AG09309 (cell line): ENCODE results near the gene COQ9.

Experiments used
- DNase-seq: peaks from one replicate; pipeline ENCODE4 v3.0.0-alpha.2; 2010; ENCODE audit warnings: low read depth
- H3K4me3 ChIP-seq: 2 replicates; pipeline ENCODE4 v1.5.1; 2011; ENCODE audit warnings: mild to moderate bottlenecking, low read depth, low read length, moderate library complexity; ENCODE audit not compliant: control insufficient read depth
- TF ChIP-seq, protein P1 (sequence below): IDR thresholded peaks from 2 replicates; pipeline ENCODE4 v1.5.1; 2011; ENCODE audit warnings: mild to moderate bottlenecking, low read depth, low read length, inconsistent platforms; ENCODE audit not compliant: insufficient read depth, control insufficient read depth; ENCODE audit errors: missing control alignments

The COQ9 gene

DNA sequence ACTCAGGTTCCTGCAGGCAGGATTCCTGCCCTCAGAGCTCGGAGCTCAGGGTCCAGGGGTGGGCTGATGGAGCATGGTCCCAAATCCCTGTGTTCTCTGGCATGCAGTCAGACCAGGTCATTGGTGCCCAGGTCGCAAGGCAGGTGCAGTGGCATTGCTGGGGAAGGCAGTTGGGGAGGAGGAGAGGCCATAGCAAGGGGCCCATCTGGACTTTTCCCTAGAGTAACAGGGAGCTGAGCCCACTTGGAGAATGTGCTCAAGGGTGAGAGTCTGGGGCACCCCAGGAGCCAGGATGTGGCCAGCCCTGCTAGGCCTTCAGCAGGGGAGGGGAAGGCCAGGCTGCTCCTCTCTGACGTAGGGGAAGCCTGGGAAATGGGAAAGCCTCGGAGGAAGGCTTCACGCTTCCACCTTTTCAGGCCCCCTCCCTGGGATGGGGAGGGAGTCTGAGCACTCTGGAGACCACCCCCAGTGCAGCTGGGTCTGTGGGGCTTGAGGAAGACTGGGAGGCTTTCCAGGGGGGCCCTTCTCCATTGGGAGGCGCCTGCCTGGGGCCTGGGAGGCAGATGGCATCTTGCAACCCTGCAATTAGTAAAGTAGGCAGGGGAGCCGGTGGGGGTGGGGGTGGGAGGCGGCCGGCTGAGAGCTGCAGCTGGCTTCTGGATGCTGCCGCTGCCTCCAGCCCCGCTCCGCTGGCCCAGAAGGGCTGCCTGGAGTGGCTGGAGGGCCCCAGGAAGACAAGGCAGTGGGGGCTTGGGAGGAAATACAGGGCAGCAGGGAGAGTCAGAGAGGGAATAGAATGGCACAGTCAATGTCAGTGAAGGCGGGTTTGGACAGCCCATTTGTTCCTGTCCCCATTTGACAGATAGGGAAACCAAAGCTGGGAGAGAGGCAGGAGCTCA is 60.1 kb downstream of the COQ9 start:
- no peak for DNase-seq
- TF ChIP-seq, protein P1, sequence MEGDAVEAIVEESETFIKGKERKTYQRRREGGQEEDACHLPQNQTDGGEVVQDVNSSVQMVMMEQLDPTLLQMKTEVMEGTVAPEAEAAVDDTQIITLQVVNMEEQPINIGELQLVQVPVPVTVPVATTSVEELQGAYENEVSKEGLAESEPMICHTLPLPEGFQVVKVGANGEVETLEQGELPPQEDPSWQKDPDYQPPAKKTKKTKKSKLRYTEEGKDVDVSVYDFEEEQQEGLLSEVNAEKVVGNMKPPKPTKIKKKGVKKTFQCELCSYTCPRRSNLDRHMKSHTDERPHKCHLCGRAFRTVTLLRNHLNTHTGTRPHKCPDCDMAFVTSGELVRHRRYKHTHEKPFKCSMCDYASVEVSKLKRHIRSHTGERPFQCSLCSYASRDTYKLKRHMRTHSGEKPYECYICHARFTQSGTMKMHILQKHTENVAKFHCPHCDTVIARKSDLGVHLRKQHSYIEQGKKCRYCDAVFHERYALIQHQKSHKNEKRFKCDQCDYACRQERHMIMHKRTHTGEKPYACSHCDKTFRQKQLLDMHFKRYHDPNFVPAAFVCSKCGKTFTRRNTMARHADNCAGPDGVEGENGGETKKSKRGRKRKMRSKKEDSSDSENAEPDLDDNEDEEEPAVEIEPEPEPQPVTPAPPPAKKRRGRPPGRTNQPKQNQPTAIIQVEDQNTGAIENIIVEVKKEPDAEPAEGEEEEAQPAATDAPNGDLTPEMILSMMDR: no peak

DNA sequence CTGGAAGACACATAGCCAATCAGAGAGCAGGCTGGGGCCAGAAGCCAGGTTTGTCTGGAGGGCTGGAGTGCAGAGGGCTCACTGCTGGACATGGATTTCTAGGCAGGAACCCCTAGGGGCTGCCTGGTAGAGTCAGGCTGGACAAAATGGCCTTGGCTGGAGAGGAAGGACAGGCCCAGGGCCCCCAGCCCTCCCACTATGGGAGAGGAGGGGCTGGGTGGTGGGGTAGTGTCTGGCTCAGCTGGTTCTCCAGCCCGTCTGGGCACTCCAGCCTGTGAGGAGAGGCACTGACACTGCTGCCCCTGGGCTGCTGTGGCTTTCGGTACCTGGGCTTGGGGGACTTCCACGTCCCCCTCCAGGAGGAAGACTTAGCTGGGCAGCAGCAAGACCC is 60.8 kb downstream of the COQ9 start:
- TF ChIP-seq, protein P1: no peak
- H3K4me3 ChIP-seq: no peak overlapping the region
- no peak for DNase-seq

More for the DNA sequence above, 60.1 kb downstream of the COQ9 start:
- no peak overlapping the region for H3K4me3 ChIP-seq

- no peak overlapping the region for H3K4me3 ChIP-seq
- no peak for DNase-seq
- TF ChIP-seq, protein P1: no peak
Observed at GRCh38 chr16:57509231-57509923, 62.1 kb downstream of the COQ9 start.

GRCh38 chr16:57510016-57510871 is 63.0 kb downstream of the COQ9 start:
- no peak overlapping the region for H3K4me3 ChIP-seq
- DNase-seq: no peak
- TF ChIP-seq, protein P1: no peak
